ENCODE data around the gene PEX11G.

DNA sequence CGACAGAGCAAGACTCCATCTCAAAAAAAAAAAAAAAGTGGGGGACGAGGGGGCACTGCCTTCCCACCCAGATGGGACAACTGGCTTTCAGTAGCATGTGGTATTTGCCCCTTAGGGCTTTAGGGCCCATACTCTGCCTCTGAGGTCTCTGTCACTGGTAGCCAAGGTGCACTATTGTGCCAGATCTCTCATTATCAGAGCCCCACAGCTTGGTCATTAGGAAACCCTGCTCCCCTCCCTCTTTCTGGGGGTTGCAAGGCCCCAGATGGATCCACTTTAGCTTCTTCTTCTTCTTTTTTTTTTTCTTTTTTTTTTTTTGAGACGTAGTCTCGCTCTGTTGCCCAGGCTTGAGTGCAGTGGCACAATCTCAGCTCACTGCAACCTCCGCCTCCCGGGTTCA, 15.8 kb upstream of the PEX11G start:
- TF ChIP-seq CTCF (conservative IDR thresholded peaks at IDR 0.05 in 1 of 2, IDR thresholded peaks at IDR 0.05 in 1 of 2; ENCODE audit: extremely low read depth in 1 of 2, insufficient read depth in 1 of 2, low read depth in 1 of 2, low read length in 2 of 2) (no peak), EZH2 (IDR thresholded peaks at IDR 0.05; ENCODE audit: borderline replicate concordance, low read length) (no peak)

Data from mammary epithelial cell (primary cell).